Measurements from ENCODE around the gene RHBDD3. TPM values are rescaled to one million over a fixed set of nuclear protein-coding genes. Genes with fewer than 3 reads are reported as not detected.
A peak's percentile ranks its signal among the peaks of the same experiment; 100 is the strongest.

The RHBDD3 gene
- 47.0 TPM for polyA plus RNA-seq (2013, experiment 1 of 2)
- polyA plus RNA-seq (2013, experiment 2 of 2): 36.8 TPM

DNA sequence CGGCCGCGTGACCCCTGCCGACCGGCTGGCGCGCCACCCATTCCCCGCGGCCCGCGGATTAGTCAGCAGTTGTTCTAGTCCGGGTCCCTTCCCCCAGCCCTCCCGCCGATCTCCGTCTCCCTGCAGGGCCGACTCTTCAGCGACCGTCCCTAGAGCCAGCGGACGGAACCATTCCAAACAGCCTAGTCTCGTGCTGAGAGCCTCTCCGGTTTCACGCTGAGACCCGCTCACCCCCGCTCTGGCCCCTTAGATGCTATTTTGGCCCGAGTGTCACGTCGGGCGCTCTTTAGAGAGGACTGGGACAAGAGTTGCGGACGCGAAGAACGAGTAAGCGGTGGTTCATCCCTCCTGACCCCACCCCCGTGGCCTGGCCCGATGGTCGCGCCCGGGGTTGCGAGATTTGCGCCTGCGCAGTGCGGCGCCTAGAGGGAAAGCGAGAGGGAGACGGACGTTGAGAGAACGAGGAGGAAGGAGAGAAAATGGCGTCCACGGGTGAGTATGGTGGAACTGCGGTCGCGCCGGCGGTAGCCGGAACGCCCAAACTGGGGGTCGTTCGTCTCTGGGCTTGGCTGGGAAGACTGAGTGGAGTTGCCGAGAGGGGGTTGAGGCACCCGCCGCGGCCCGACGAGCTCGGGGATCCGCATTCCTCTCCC is at the start of gene RHBDD3, which contains the start of gene EWSR1:
TSS of gene RHBDD3 (minus strand) at position 124 of the 653 bp plus-strand sequence. CDS start 2,355 bp downstream, outside the sequence.
TSS of gene EWSR1 (plus strand) at position 411 of the 653 bp plus-strand sequence. CDS start at position 480, 69 bp downstream.
- H3K9me3 ChIP-seq (ENCODE audit: insufficient read depth, low read depth, low read length): no peaks in the 10 kb centered on the region
- peak within 1 kb of the TSS; percentile 99 for H3K27ac ChIP-seq (ENCODE audit: low read depth, low read length)
- peak within 1 kb of the TSS; percentile 68 for H3K4me3 ChIP-seq (ENCODE audit: low read length)
- peaks cover 67% of the 10 kb centered on the region for H3K36me3 ChIP-seq (ENCODE audit: insufficient read depth, low read length)
- H3K9ac ChIP-seq (ENCODE audit: low read depth, low read length): peak within 1 kb of the TSS; percentile 98
- H3K27me3 ChIP-seq (ENCODE audit: insufficient read depth, low read length): no peaks in the 10 kb centered on the region
- H3K4me1 ChIP-seq (ENCODE audit: insufficient read depth, low read length): peaks cover 30% of the 10 kb centered on the region
- under 1% methylated on average over 67 of the region's 67 CpGs for WGBS

DNA sequence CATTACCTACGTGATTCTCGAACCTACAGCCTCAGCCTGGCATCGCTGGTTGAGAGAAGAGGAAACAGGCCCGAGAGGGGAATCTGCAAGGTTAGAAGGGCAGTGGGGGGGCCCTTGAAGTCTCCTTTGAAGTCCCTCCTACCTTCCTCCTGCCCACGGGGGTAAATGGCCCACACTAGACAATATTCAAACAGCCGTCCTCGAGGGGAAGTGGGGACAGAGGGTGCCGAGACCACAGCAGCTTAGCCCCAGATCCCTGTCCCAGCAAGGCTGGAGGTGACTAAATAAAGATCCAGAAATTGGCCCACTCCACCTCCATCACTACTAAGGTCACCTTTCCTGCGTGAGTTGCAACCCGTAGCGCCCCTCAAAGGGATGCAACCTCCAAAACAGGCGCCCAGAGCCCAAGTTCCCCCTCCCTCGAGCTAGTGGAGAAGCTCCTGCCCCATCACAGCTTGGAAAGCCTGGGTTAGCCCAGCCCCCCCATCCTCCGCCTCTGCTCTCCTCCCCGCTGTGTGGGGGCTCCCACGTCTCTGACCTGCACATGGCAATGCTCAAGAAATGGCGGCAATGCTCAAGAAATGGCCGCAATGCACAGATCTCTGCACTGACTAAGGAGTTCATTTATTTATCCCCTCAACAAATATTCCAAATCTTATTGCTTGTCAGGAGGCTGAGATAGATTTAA is 48.5 kb upstream of the RHBDD3 start:
- WGBS: 69% methylated on average over 18 of the region's 18 CpGs
- no peaks in the 10 kb centered on the region for H3K36me3 ChIP-seq (ENCODE audit: insufficient read depth, low read length)
- H3K9ac ChIP-seq (ENCODE audit: low read depth, low read length): no peak overlapping the region
- H3K4me3 ChIP-seq (ENCODE audit: low read length): no peak overlapping the region; the same call in 1 of the 2 replicates
- no peaks in the 10 kb centered on the region for H3K9me3 ChIP-seq (ENCODE audit: insufficient read depth, low read depth, low read length)
- H3K27ac ChIP-seq (ENCODE audit: low read depth, low read length): no peak overlapping the region
- H3K27me3 ChIP-seq (ENCODE audit: insufficient read depth, low read length): peaks cover 47% of the 10 kb centered on the region
- H3K4me1 ChIP-seq (ENCODE audit: insufficient read depth, low read length): peaks cover 7% of the 10 kb centered on the region; the same call in 1 of the 2 replicates

DNA sequence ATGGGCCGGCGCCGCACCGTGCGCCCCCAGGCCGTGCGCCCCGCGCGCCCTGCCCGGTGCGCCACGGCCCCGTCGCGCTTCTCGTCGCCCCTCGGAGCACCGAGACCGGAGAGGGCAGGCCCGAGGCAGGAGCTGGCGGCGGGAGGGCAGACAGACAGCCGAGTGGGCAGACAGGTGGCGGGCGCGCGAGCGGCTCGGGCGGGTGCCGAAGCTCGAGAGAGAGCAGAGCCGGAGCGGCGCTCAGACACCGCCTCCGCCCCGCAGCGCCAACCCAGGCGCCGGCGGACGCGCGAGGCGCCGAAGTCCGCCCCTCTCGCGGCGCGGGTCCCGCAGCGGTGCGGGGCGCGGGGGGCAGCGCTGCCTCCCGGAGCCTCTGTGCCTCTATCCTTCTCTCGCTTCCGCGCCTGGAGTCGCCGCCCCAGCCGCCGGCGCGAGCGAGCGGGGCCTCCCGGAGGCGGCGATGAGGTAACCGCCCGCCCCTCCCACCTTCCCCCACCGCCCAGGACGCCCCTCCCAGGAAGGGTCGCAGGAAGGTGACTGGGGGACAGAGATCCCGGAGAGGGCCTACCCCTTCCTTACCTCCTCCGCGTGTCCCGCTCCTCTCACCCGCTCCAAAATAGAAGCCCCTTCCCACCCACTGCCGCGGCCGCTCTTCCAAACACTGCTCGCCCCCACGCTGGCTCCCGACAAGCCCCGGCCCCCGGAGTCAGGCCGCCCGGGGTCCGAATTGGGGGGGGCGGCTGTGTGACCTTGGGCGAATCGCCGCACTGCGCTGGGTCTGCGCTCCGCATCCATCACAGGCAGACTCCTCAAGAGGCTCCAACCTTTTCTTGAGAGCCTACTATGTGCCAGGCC is 47.7 kb upstream of the RHBDD3 start, which contains the start of gene RASL10A:
TSS of gene RASL10A (minus strand) at position 412 of the 855 bp plus-strand sequence. CDS start 451 bp downstream, outside the sequence.
- H3K9ac ChIP-seq (ENCODE audit: low read depth, low read length): peak within 1 kb of the TSS; percentile 18; the same call in 1 of the 2 replicates
- H3K36me3 ChIP-seq (ENCODE audit: insufficient read depth, low read length): no peaks in the 10 kb centered on the region
- H3K27me3 ChIP-seq (ENCODE audit: insufficient read depth, low read length): peaks cover 47% of the 10 kb centered on the region
- no peaks in the 10 kb centered on the region for H3K9me3 ChIP-seq (ENCODE audit: insufficient read depth, low read depth, low read length)
- H3K27ac ChIP-seq (ENCODE audit: low read depth, low read length): no peak within 1 kb of the TSS
- peaks cover 14% of the 10 kb centered on the region for H3K4me1 ChIP-seq (ENCODE audit: insufficient read depth, low read length)
- 4% methylated on average over 100 of the region's 103 CpGs for WGBS
- H3K4me3 ChIP-seq (ENCODE audit: low read length): peak within 1 kb of the TSS; percentile 51

DNA sequence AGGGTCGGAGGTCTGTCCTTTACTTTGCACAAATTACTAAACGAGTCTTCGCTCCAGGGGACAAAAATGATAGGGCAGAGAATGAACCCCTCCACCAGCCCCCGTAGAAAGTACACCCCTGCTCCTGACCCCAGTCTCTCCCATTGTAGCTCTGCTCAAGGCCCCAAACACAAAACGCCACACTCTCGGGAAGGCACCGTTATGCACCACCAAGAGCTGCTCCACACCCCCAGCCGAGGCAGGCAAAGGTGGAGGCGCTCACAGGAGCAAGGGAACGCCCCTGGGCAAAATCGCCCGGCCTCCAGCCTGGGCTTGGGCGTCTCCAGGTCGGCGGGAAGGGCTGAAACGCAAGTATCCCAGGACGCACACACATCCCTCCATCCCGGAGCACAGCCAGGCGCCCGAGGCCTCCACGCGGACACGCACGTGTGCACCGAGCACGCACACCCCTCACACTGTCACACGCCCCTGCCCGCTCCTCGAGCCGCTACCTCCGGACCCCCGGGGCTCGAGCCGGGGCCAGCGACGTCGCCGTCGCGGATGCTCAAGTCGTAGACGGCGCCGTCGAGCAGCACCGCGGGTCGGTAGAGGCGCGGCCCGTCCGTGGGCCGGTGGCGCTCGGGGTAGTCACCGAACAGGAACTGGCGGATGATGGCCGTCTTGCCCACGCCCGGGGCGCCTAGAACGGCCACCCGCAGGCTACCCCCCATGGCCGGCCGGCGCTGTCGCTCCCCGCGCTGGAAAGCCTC is 46.9 kb upstream of the RHBDD3 start:
- H3K36me3 ChIP-seq (ENCODE audit: insufficient read depth, low read length): no peaks in the 10 kb centered on the region
- no peaks in the 10 kb centered on the region for H3K9me3 ChIP-seq (ENCODE audit: insufficient read depth, low read depth, low read length)
- peaks cover 14% of the 10 kb centered on the region for H3K4me1 ChIP-seq (ENCODE audit: insufficient read depth, low read length)
- 3% methylated on average over 69 of the region's 69 CpGs for WGBS
- peak overlapping the region; percentile 51 for H3K4me3 ChIP-seq (ENCODE audit: low read length)
- peaks cover 47% of the 10 kb centered on the region for H3K27me3 ChIP-seq (ENCODE audit: insufficient read depth, low read length)
- H3K27ac ChIP-seq (ENCODE audit: low read depth, low read length): no peak overlapping the region
- no peak overlapping the region for H3K9ac ChIP-seq (ENCODE audit: low read depth, low read length)

DNA sequence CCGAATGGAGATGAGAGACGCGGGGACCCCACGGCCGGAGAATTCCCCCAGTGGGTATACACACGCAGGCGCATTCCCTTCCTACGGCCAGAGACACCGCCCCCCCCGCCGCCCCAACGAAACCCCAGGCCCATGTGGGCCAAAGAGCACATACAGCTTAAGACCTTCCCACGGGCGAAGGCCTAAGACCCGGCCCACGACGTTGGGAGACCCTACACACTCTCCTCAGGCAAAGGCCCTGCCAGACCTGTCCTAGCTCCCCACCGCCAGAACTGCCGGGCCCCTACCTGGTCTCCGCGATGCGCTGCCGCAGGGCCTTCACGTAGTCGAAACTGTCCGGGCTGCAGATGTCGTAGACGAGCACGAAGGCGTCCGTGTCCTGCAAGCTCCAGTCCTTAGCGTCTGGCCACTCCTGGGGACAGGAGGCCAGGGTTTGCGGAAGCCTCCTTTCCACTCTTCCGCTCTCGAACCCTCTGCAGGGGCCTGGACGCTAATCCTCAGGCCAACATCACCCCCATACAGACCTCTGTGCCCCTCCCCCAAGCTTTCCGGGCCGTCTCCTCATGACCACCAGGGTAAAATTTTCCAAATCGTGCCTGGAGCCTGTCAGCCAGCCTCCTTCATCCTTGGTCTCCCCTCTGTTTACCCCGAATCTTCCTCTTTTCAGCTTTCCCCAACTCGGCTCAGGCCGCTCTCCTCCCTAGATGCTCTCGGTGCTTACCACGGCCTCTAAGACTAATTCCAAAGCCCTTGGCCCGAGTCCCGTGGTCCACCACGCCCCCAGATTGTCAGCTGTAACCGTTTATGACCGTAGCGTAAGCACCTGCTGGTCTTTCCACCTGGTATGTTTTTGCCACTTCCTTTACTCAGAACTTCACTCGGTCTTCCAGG is 46.0 kb upstream of the RHBDD3 start:
- Histone ChIP-seq H3K9ac (ENCODE audit: low read depth, low read length) (no peak overlapping the region), H3K4me1 (ENCODE audit: insufficient read depth, low read length) (peaks cover 14% of the 10 kb centered on the region), H3K27me3 (ENCODE audit: insufficient read depth, low read length) (peaks cover 47% of the 10 kb centered on the region), H3K4me3 (ENCODE audit: low read length) (no peak overlapping the region), H3K36me3 (ENCODE audit: insufficient read depth, low read length) (no peaks in the 10 kb centered on the region), H3K27ac (ENCODE audit: low read depth, low read length) (no peak overlapping the region), H3K9me3 (ENCODE audit: insufficient read depth, low read depth, low read length) (no peaks in the 10 kb centered on the region)
- 66% methylated on average over 51 of the region's 51 CpGs for WGBS

DNA sequence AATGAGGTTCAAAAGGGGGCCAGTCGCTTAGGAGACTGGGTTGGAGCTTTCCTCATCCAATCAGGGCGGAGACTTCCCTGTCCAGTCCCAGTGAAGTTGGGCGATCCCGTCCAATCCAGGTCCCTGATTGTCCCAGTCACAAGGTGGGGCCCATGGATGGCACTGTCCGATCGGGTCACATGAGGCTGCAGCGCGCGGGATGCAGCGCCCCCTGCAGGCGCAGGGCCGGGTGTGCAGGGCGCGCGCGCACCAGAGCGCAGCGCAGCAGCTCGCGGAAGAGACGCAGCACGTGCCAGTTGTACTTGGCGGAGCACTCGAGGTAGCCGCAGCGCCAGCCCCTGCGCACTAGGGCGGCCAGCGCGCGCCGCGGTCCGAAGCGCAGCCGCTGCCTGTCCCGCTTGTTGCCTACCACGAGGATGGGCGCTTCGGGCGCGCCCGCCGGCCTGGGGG is 45.4 kb upstream of the RHBDD3 start:
- 78% methylated on average over 44 of the region's 44 CpGs for WGBS
- no peaks in the 10 kb centered on the region for H3K36me3 ChIP-seq (ENCODE audit: insufficient read depth, low read length)

GRCh38 chr22:29312218-29313125 is 44.7 kb upstream of the RHBDD3 start:
- Histone ChIP-seq H3K36me3 (ENCODE audit: insufficient read depth, low read length) (no peaks in the 10 kb centered on the region), H3K4me1 (ENCODE audit: insufficient read depth, low read length) (peaks cover 14% of the 10 kb centered on the region), H3K9ac (ENCODE audit: low read depth, low read length) (no peak overlapping the region), H3K4me3 (ENCODE audit: low read length) (no peak overlapping the region), H3K27me3 (ENCODE audit: insufficient read depth, low read length) (peaks cover 48% of the 10 kb centered on the region), H3K27ac (ENCODE audit: low read depth, low read length) (no peak overlapping the region), H3K9me3 (ENCODE audit: insufficient read depth, low read depth, low read length) (no peaks in the 10 kb centered on the region)
- WGBS: 95% methylated on average over 25 of the region's 25 CpGs

More for the DNA sequence above, 45.4 kb upstream of the RHBDD3 start:
- Histone ChIP-seq H3K9me3 (ENCODE audit: insufficient read depth, low read depth, low read length) (no peaks in the 10 kb centered on the region), H3K4me1 (ENCODE audit: insufficient read depth, low read length) (peaks cover 14% of the 10 kb centered on the region), H3K27me3 (ENCODE audit: insufficient read depth, low read length) (peaks cover 47% of the 10 kb centered on the region), H3K4me3 (ENCODE audit: low read length) (no peak overlapping the region), H3K27ac (ENCODE audit: low read depth, low read length) (no peak overlapping the region), H3K9ac (ENCODE audit: low read depth, low read length) (no peak overlapping the region)

GRCh38 chr22:29311464-29312217 is 43.9 kb upstream of the RHBDD3 start:
- no peak overlapping the region for H3K9ac ChIP-seq (ENCODE audit: low read depth, low read length)
- H3K4me3 ChIP-seq (ENCODE audit: low read length): no peak overlapping the region
- no peaks in the 10 kb centered on the region for H3K9me3 ChIP-seq (ENCODE audit: insufficient read depth, low read depth, low read length)
- H3K27ac ChIP-seq (ENCODE audit: low read depth, low read length): no peak overlapping the region
- peaks cover 14% of the 10 kb centered on the region for H3K4me1 ChIP-seq (ENCODE audit: insufficient read depth, low read length)
- peaks cover 42% of the 10 kb centered on the region for H3K27me3 ChIP-seq (ENCODE audit: insufficient read depth, low read length)
- H3K36me3 ChIP-seq (ENCODE audit: insufficient read depth, low read length): no peaks in the 10 kb centered on the region
- WGBS: 92% methylated on average over 50 of the region's 50 CpGs

Measured in HUES64 (cell line).